DMS153 (cell line): ENCODE results near the gene RCAN3.
"Not testable (repeated sequence)": the region's sequence is repeated elsewhere in the genome, so short reads cannot be mapped to it uniquely, and the experiment has no call there.

ENCODE experiments used
- DNase-seq: peaks from one replicate; lab custom pipeline; 2025; lab: John Stamatoyannopoulos, UW

Gene RCAN3

GRCh38 chr1:24514946-24515345, 12.3 kb downstream of the RCAN3 start:
- DNase-seq, result no peak

GRCh38 chr1:24515671-24516209, 13.1 kb downstream of the RCAN3 start:
- DNase-seq, result not testable (repeated sequence)

- no peak for DNase-seq
Observed at GRCh38 chr1:24516506-24516905, 13.9 kb downstream of the RCAN3 start.

GRCh38 chr1:24517898-24518297, 15.3 kb downstream of the RCAN3 start:
- no peak for DNase-seq

- DNase-seq, result not testable (repeated sequence)
Observed at GRCh38 chr1:24520282-24520681, 17.6 kb downstream of the RCAN3 start.

GRCh38 chr1:24525606-24526005, 23.0 kb downstream of the RCAN3 start:
- DNase-seq, result no peak

- DNase-seq, result no peak
Observed at GRCh38 chr1:24526045-24526444, 23.4 kb downstream of the RCAN3 start.

GRCh38 chr1:24526940-24527542, 24.4 kb downstream of the RCAN3 start:
- no peak for DNase-seq

- DNase-seq, result peak; percentile 78
Observed at GRCh38 chr1:24528744-24529143, 26.1 kb downstream of the RCAN3 start.

- DNase-seq, result not testable (repeated sequence)
Observed at GRCh38 chr1:24529292-24529691, 26.7 kb downstream of the RCAN3 start.

- DNase-seq, result no peak
Observed at GRCh38 chr1:24535021-24535424, 32.4 kb downstream of the RCAN3 start.

GRCh38 chr1:24535778-24536177, 33.1 kb downstream of the RCAN3 start:
- DNase-seq, result no peak

GRCh38 chr1:24536391-24536840, 33.8 kb downstream of the RCAN3 start:
- DNase-seq, result no peak

GRCh38 chr1:24540051-24540905, 37.6 kb downstream of the RCAN3 start:
- DNase-seq, result no peak

- no peak for DNase-seq
Observed at GRCh38 chr1:24540906-24541710, 38.5 kb downstream of the RCAN3 start.

- DNase-seq, result no peak
Observed at GRCh38 chr1:24541711-24542346, 39.2 kb downstream of the RCAN3 start.

- no peak for DNase-seq
Observed at GRCh38 chr1:24544239-24544638, 41.6 kb downstream of the RCAN3 start.

GRCh38 chr1:24545662-24546061, 43.0 kb downstream of the RCAN3 start:
- no peak for DNase-seq

GRCh38 chr1:24547195-24547594, 44.6 kb downstream of the RCAN3 start:
- DNase-seq, result no peak

- no peak for DNase-seq
Observed at GRCh38 chr1:24548070-24548469, 45.4 kb downstream of the RCAN3 start.

GRCh38 chr1:24549210-24549609, 46.6 kb downstream of the RCAN3 start:
- not testable (repeated sequence) for DNase-seq
